GM18511 (cell line): ENCODE results near the gene LRMDA.

ENCODE experiments used
- ATAC-seq: cut with Tn5 transposase; IDR thresholded peaks from one replicate; pipeline ENCODE4 v1.9.1; 2021; ENCODE audit warnings: mild to moderate bottlenecking, moderate library complexity; ENCODE audit not compliant: unreplicated experiment

The LRMDA gene

GRCh38 chr10:75632805-75633462, 201.5 kb downstream of the LRMDA start:
- ATAC-seq = no peak

- no peak for ATAC-seq
These were observed 202.1 kb downstream of the LRMDA start for GRCh38 chr10:75633568-75633967.

- no peak for ATAC-seq
These were observed 203.5 kb downstream of the LRMDA start for GRCh38 chr10:75634947-75635346.

GRCh38 chr10:75638752-75639151, 207.3 kb downstream of the LRMDA start:
- ATAC-seq = no peak

- no peak for ATAC-seq
These were observed 208.3 kb downstream of the LRMDA start for GRCh38 chr10:75639736-75640135.

- ATAC-seq = no peak
These were observed 209.0 kb downstream of the LRMDA start for GRCh38 chr10:75640381-75640780.

GRCh38 chr10:75640803-75641202, 209.4 kb downstream of the LRMDA start:
- ATAC-seq = no peak

- no peak for ATAC-seq
These were observed 212.0 kb downstream of the LRMDA start for GRCh38 chr10:75643405-75643804.

- ATAC-seq = no peak
These were observed 212.7 kb downstream of the LRMDA start for GRCh38 chr10:75643944-75644692.

GRCh38 chr10:75645704-75646103, 214.3 kb downstream of the LRMDA start:
- ATAC-seq = no peak

GRCh38 chr10:75646218-75646915, 214.9 kb downstream of the LRMDA start:
- ATAC-seq = no peak

GRCh38 chr10:75646916-75647315, 215.5 kb downstream of the LRMDA start:
- no peak for ATAC-seq

- ATAC-seq = no peak
These were observed 216.3 kb downstream of the LRMDA start for GRCh38 chr10:75647675-75648074.

GRCh38 chr10:75648351-75648750, 216.9 kb downstream of the LRMDA start:
- peak; percentile 51 for ATAC-seq

GRCh38 chr10:75648854-75649253, 217.4 kb downstream of the LRMDA start:
- ATAC-seq = peak; percentile 47

- ATAC-seq = no peak
These were observed 218.0 kb downstream of the LRMDA start for GRCh38 chr10:75649466-75649865.

- no peak for ATAC-seq
These were observed 219.2 kb downstream of the LRMDA start for GRCh38 chr10:75650648-75651047.

GRCh38 chr10:75651417-75651816, 220.0 kb downstream of the LRMDA start:
- no peak for ATAC-seq

GRCh38 chr10:75652146-75652740, 220.8 kb downstream of the LRMDA start:
- no peak for ATAC-seq

- ATAC-seq = no peak
These were observed 222.3 kb downstream of the LRMDA start for GRCh38 chr10:75653761-75654160.

GRCh38 chr10:75654171-75654771, 222.8 kb downstream of the LRMDA start:
- no peak for ATAC-seq
